Activated CD8-positive, alpha-beta memory T cell treated with anti-CD3 and anti-CD28 coated beads, Interleukin-2, amount 50 U/mL, for 4 hours (primary cell): ENCODE results near the gene AMTN.

ENCODE experiments used
- DNase-seq: peaks from one replicate; pipeline ENCODE4 v3.0.0-alpha.2; 2020

Gene AMTN

GRCh38 chr4:70564033-70564432 is 45.7 kb downstream of the AMTN start:
- no peak for DNase-seq

GRCh38 chr4:70570796-70571195 is 52.4 kb downstream of the AMTN start:
- DNase-seq = no peak

DNA sequence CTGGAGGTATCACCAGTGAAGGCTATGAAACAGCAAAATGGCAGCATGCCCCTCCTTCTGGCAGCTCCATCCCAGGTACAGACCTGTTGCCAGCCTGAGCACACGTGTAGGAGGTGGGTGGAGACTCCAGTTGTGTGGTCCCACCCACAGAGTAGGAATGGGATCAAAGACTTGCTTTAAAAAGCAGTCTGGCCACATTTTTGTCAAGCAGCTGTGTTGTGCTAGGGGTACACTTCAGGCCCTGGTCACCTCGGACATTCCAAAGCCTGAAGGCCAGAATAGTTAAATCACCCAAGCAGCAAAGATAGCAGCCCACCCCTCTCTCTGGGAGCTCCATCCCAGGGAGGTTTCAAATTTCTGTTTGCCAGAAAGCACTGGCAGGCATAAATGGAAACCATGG is 53.4 kb downstream of the AMTN start:
- DNase-seq = no peak

DNA sequence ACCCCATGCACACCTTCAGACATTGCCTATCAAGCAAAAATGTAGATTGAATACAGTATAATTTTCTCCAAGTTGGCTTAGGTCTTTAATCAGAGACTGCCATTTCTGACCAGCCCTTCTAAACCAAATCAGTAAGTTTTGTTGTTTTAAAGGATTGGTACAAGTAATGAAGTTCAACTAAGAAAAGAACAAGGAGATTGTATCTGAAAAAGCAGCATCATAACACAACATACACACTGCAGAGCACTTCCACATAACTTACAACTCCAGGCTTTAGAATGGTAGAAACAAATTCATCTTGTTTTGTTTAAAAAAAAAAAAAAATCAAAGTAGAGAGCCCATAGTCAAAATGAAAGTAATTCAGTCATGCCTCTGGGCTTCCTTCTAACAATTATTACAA is 57.6 kb downstream of the AMTN start:
- DNase-seq = no peak

- no peak for DNase-seq
These were observed 59.0 kb downstream of the AMTN start for GRCh38 chr4:70577220-70577927.

GRCh38 chr4:70581980-70582379 is 63.6 kb downstream of the AMTN start:
- no peak for DNase-seq
